ENCODE data around the gene MYMX.

The MYMX gene

DNA sequence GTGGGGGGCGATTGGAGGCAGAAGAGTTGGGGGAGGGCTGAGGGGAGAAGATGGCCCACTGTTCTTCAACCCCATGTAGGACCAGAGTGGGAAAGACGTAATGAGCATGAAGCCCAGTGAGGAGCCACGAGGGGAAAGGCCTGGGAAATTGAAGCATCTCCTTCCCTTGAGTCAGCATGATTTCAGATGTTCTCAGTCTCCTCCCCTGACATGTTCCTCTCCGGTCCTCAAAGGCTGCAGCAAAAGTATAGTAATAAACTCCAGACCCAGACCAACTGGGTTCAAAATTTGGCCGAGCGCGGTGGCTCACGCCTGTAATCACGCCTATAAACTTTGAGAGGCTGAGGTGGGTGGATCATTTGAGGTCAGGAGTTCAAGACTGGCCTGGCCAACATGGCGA is 50.5 kb downstream of the MYMX start:
- peaks cover 8 to 38% (median 37%) of the 10 kb centered on the region in 4 experiments for H3K4me1 ChIP-seq (ENCODE audit: control extremely low read depth in 1 of 4, control insufficient read depth in 4 of 4, insufficient read depth in 4 of 4, low read length in 3 of 4)
- peaks cover 0 to 9% (median 1%) of the 10 kb centered on the region in 4 experiments for H3K36me3 ChIP-seq (ENCODE audit: control insufficient read depth in 4 of 4, insufficient read depth in 4 of 4, low read length in 3 of 4)
- H3K9me3 ChIP-seq (ENCODE audit: control extremely low read depth in 1 of 5, control insufficient read depth in 4 of 5, insufficient read depth in 2 of 5, low read depth in 1 of 5, low read length in 4 of 5): no peaks in the 10 kb centered on the region
- peaks cover 3 to 34% (median 18%) of the 10 kb centered on the region in 5 experiments for H3K27me3 ChIP-seq (replicated peaks in 2 of 5; ENCODE audit: control insufficient read depth in 4 of 5, insufficient read depth in 5 of 5, low read length in 4 of 5)
- no peak for DNase-seq
- POLR2A ChIA-PET: interaction anchor here (1.5 kb wide), 1 partner anchor 46 kb away, joined by 4 read pairs; the partner anchor contains the start of gene AARS2
- H3K4me3 ChIP-seq (ENCODE audit: control insufficient read depth in 1 of 7, extremely low read depth in 1 of 7, insufficient read depth in 4 of 7, low read depth in 2 of 7, low read length in 6 of 7): no peak overlapping the region
- CTCF ChIA-PET: interaction anchor here (0.7 to 11.0 kb wide), 19 partner anchors 11 to 123 kb away, joined by 3 to 202 read pairs (median 4); partner anchors contain the start of gene AARS2
- 85% methylated on average over 4 of the region's 10 CpGs for WGBS (ENCODE audit: insufficient coverage)
- no peak overlapping the region for H3K27ac ChIP-seq (ENCODE audit: insufficient read depth in 1 of 2, low read depth in 1 of 2, low read length in 2 of 2, poor library complexity in 1 of 2, severe bottlenecking in 2 of 2)
